Measurements from ENCODE around the gene SEZ6L.

DNA sequence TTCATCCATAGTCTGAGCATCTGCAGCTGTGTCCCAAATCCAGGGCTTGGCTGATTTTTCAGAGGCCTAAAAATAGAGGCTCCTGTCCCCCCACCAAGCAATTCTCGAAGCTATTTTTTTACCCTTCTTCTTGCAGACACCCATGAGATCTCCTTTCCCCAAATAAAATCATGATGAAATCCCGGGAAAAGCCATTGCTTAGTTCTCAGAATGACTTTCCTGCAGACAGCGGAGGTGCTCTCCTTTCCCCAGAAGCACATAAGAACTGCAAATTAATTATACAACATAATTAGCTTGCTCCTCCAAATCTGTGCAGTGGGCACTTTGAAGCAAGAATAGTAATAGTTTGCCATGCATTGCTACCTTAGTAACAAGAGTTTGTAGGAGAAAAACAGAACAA, 176.2 kb downstream of the SEZ6L start:
- no peak for TF ChIP-seq POLR2AphosphoS5 (IDR thresholded peaks at IDR 0.05)
- no peak for TF ChIP-seq CTCF (IDR thresholded peaks at IDR 0.05; ENCODE audit: poor library complexity, severe bottlenecking)
- no peak for TF ChIP-seq TAF1 (IDR thresholded peaks at IDR 0.05; ENCODE audit: low read depth)
- TF ChIP-seq REST (IDR thresholded peaks at IDR 0.05; ENCODE audit: borderline replicate concordance): no peak
- TF ChIP-seq EP300 (conservative IDR thresholded peaks at IDR 0.05; ENCODE audit: poor library complexity, severe bottlenecking): no peak
- no peak for TF ChIP-seq EZH2 (IDR thresholded peaks at IDR 0.05; ENCODE audit: borderline replicate concordance, insufficient read depth, low read length, poor library complexity, severe bottlenecking)
- no peak for TF ChIP-seq RAD21 (conservative IDR thresholded peaks at IDR 0.05)
- TF ChIP-seq MXI1 (conservative IDR thresholded peaks at IDR 0.05; ENCODE audit: poor library complexity, severe bottlenecking): no peak

All from neural cell (in vitro differentiated cells).